ENCODE measurements around the gene PLA2G2F. TPM values are rescaled to one million over a fixed set of nuclear protein-coding genes. Genes with fewer than 3 reads are reported as not detected.

PLA2G2F gene
- total RNA-seq, 1 donor from 2014 or later = not detected

GRCh38 chr1:20139776-20140612 is 871 bp downstream of the PLA2G2F start:
- no peaks in the 10 kb centered on the region for H3K9me3 ChIP-seq
- no peaks in the 10 kb centered on the region for H3K36me3 ChIP-seq
- no peak overlapping the region for H3K4me3 ChIP-seq
- H3K27me3 ChIP-seq = no peaks in the 10 kb centered on the region
- intact Hi-C loops (cut with DNase I) = no loop called here
- no peaks in the 10 kb centered on the region for H3K4me1 ChIP-seq
- no peak for TF ChIP-seq CTCF (IDR thresholded peaks at IDR 0.05)
- no peak overlapping the region for H3K27ac ChIP-seq
- no peak for DNase-seq (ENCODE audit: low spot score in 2 of 2)

GRCh38 chr1:20141001-20141400 is 1.9 kb downstream of the PLA2G2F start:
- intact Hi-C loops (cut with DNase I) = no loop called here
- no peaks in the 10 kb centered on the region for H3K9me3 ChIP-seq
- TF ChIP-seq CTCF (IDR thresholded peaks at IDR 0.05) = no peak

GRCh38 chr1:20141466-20141865 is 2.3 kb downstream of the PLA2G2F start:
- H3K36me3 ChIP-seq = no peaks in the 10 kb centered on the region

More at GRCh38 chr1:20141001-20141400, 1.9 kb downstream of the PLA2G2F start:
- H3K4me1 ChIP-seq = no peaks in the 10 kb centered on the region
- no peak for DNase-seq (ENCODE audit: low spot score in 2 of 2)
- no peak overlapping the region for H3K4me3 ChIP-seq
- no peak overlapping the region for H3K27ac ChIP-seq
- no peaks in the 10 kb centered on the region for H3K36me3 ChIP-seq
- no peaks in the 10 kb centered on the region for H3K27me3 ChIP-seq

DNA sequence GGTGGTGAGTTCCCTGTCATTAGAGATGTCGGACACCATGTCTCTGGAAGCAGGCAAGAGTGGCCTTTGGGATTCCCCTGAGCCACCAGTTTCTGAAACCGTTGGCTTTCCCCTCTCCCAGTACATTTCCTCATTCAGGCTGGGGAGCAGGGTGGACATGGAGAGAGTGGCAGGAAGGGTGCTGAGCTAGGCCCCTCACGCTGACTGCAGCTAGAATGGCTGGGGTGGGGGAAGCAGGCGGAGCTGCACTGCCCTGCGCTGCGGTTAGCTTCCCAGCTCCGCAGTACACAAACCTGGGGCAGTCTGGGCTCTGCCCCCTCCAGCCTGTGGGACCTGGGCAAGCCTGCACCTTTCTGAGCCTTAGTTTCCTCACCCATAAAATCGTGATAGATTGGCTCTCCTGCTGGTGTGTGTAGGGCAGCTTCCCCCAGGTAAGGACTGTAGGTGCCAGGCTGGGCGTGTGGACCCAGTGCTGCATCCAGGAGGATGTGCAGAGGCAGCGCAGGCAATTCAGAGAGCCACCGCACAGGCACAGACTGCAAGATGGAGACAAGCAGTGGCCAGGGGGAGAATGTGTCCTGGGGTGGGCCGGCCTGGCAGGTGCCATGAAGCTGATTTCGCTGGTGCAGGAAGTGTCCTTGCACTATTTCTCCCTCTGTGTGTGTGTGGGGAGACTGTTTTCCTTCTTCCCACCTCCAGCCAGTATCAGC is 3.0 kb downstream of the PLA2G2F start:
- TF ChIP-seq CTCF (IDR thresholded peaks at IDR 0.05) = no peak
- Histone ChIP-seq H3K27ac (no peak overlapping the region), H3K27me3 (no peaks in the 10 kb centered on the region), H3K4me1 (no peaks in the 10 kb centered on the region), H3K9me3 (no peaks in the 10 kb centered on the region), H3K4me3 (no peak overlapping the region), H3K36me3 (no peaks in the 10 kb centered on the region)
- intact Hi-C loops (cut with DNase I) = no loop called here
- no peak for DNase-seq (ENCODE audit: low spot score in 2 of 2)

More at GRCh38 chr1:20141466-20141865, 2.3 kb downstream of the PLA2G2F start:
- TF ChIP-seq CTCF (IDR thresholded peaks at IDR 0.05) = no peak
- H3K27ac ChIP-seq = no peak overlapping the region
- DNase-seq (ENCODE audit: low spot score in 2 of 2) = no peak
- H3K9me3 ChIP-seq = no peaks in the 10 kb centered on the region
- H3K27me3 ChIP-seq = no peaks in the 10 kb centered on the region
- no peak overlapping the region for H3K4me3 ChIP-seq
- no peaks in the 10 kb centered on the region for H3K4me1 ChIP-seq
- intact Hi-C loops (cut with DNase I) = no loop called here

- no peaks in the 10 kb centered on the region for H3K27me3 ChIP-seq
- no peak overlapping the region for H3K27ac ChIP-seq
- no peaks in the 10 kb centered on the region for H3K4me1 ChIP-seq
- intact Hi-C loops (cut with DNase I) = no loop called here
- no peak for DNase-seq (ENCODE audit: low spot score in 2 of 2)
- no peak overlapping the region for H3K4me3 ChIP-seq
- TF ChIP-seq CTCF (IDR thresholded peaks at IDR 0.05) = no peak
- H3K36me3 ChIP-seq = no peaks in the 10 kb centered on the region
- H3K9me3 ChIP-seq = no peaks in the 10 kb centered on the region
Measured at GRCh38 chr1:20143318-20143717, 4.2 kb downstream of the PLA2G2F start.
